ENCODE measurements around the gene C9orf85.
A peak's percentile ranks its signal among the peaks of the same experiment; 100 is the strongest.

C9orf85 gene

GRCh38 chr9:71977003-71977402 lies 65.6 kb downstream of the C9orf85 start:
- no peak for DNase-seq (ENCODE audit: low read depth)
- no peak overlapping the region for H3K4me3 ChIP-seq (ENCODE audit: control insufficient read depth, low read depth, low read length)
- TF ChIP-seq CTCF (conservative IDR thresholded peaks at IDR 0.05; ENCODE audit: control insufficient read depth, insufficient read depth, low read depth, low read length) = no peak

DNA sequence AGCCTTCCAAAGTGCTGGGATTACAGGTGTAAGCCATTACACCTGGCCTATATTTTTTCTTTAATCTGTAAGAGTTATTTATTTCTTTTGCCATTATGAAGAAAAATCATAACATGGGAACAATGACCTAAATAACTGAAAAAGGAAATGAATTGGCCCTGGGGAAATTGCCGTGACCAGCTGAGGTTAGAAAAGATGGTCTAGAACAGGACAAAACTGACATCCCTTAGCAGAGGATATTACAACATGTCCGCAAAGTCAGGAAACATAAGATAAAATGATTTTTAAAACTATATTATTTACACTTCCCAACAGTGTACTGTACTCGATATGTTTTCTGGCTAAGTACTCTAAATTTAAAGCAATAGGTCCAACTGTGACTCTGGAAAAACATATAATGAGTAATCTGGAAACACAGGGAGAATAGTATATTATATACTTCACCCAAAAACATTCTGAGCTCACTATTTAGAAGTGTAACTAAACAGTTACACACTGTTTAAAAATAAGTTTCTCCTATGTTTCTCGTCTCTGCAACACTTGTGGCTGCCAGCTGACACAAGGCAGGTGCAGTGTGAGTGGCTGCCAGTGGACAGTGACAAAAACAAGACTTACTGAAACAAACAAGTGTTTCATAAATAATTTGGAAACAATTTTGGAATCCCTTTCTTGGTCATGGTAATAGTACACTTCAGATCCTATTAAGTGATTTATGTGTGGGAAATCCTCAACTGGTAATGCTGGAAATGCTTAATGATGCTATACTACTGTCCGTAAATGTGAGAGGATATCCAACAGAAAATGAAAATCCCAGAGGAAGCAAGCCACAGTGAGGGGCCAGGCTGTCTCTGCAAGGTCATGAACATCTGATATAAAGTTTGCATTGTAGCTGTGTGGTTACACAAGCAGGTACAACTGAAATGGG lies 69.1 kb downstream of the C9orf85 start:
- no peak overlapping the region for H3K4me3 ChIP-seq (ENCODE audit: control insufficient read depth, low read depth, low read length)
- no peak for TF ChIP-seq CTCF (conservative IDR thresholded peaks at IDR 0.05; ENCODE audit: control insufficient read depth, insufficient read depth, low read depth, low read length)
- no peak for DNase-seq (ENCODE audit: low read depth)

DNA sequence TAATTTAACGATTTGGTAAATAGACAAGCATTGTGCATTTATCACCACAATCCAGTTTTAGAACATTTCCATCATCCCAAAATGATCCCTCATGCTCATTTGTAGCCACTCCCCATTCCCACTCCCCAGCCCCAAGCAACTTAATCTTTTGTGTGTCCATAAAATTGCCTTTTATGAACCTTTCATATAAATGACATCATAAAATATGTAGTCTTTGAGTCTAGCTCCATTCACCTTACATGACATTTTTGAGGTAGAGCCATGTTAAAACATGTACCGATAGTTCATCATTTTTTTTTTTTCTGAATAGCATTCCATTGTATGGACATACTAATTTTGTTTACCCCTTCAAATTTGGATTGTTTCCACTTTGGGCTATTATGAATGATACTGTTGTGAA lies 70.5 kb downstream of the C9orf85 start:
- no peak for DNase-seq (ENCODE audit: low read depth)
- H3K4me3 ChIP-seq (ENCODE audit: control insufficient read depth, low read depth, low read length) = no peak overlapping the region
- no peak for TF ChIP-seq CTCF (conservative IDR thresholded peaks at IDR 0.05; ENCODE audit: control insufficient read depth, insufficient read depth, low read depth, low read length)

GRCh38 chr9:71984403-71984802 lies 73.0 kb downstream of the C9orf85 start:
- no peak for TF ChIP-seq CTCF (conservative IDR thresholded peaks at IDR 0.05; ENCODE audit: control insufficient read depth, insufficient read depth, low read depth, low read length)
- H3K4me3 ChIP-seq (ENCODE audit: control insufficient read depth, low read depth, low read length) = no peak overlapping the region
- DNase-seq (ENCODE audit: low read depth) = peak; percentile 63

DNA sequence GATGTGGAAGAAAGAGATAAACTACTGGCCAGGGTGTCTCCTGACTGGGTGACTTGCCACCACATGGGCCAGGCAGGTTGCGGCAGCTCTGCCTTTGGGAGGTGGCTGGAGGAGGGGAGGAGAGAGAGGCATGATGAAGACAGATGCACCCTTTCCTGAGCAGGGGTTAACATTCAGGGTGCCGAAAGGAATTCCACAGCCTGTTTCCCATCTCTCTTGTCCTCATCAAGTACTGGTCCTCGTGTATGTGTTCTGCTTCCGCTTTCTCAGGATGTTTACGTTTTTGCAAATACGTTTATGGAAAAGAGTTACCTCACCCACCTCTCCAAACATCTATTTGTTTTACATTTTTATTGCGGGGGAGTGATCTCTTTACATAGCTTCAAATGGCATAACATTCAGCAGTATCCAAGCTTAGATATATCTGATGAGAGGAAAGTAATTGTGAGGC lies 73.4 kb downstream of the C9orf85 start:
- H3K4me3 ChIP-seq (ENCODE audit: control insufficient read depth, low read depth, low read length) = no peak overlapping the region
- TF ChIP-seq CTCF (conservative IDR thresholded peaks at IDR 0.05; ENCODE audit: control insufficient read depth, insufficient read depth, low read depth, low read length) = no peak
- DNase-seq (ENCODE audit: low read depth) = no peak

DNA sequence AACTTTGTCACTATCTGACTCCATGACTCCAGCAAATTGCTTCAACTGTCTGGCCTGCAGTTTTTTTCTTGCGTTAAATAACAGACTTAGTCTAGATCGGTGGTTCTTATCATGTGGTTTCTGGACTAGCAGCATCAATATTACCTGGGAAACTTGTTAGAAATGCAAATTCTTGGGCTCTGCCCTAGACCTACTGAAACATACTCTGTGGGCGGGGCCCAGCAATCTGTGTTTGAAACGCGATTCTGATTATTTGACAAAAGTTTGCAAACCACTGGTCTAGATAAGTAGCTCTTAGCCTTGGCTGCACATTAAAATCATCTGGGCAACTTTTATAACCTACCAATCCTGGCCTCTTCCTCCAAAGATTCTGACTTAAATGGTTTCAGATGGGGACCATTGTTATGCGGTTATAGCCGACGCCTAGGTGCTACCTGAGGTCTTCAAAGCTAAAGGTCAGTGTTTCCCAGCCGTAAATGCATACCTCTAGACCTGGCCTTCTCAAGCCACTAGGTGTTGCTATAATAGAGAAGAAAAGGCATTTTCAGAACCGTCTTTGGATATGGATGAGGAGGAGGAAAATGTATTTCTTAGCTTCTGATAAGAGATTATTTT lies 74.0 kb downstream of the C9orf85 start:
- DNase-seq (ENCODE audit: low read depth) = no peak
- TF ChIP-seq CTCF (conservative IDR thresholded peaks at IDR 0.05; ENCODE audit: control insufficient read depth, insufficient read depth, low read depth, low read length) = no peak
- H3K4me3 ChIP-seq (ENCODE audit: control insufficient read depth, low read depth, low read length) = no peak overlapping the region
